SK-N-SH (cell line): ENCODE results near the gene PEA15. TPM values are rescaled to one million over a fixed set of nuclear protein-coding genes. Genes with fewer than 3 reads are reported as not detected.

ENCODE experiments used
- CTCF ChIA-PET: fragments of 300-600, 350-600 bp; formaldehyde crosslinking; extraction: SDS; loops from one replicate; lab custom pipeline; 2021; lab: Yijun Ruan, JAX
- POLR2A ChIA-PET: fragments of 350-600 bp; sonication (Branson Sonifier 250); formaldehyde crosslinking; extraction: SDS; loops from one replicate; lab custom pipeline; 2020; ENCODE audit warnings: antibody characterized with exemption, inconsistent platforms; lab: Yijun Ruan, JAX
- DNase-seq: peaks from one replicate; pipeline ENCODE4 v3.0.0; 2012
- H2AFZ ChIP-seq: fragments of 200-600 bp; sonication (generic); 2 replicates; pipeline ENCODE4 v1.8.1; 2016; ENCODE audit warnings: antibody characterized with exemption, mild to moderate bottlenecking, low read depth
- H3F3A ChIP-seq: fragments of 200-600 bp; sonication (generic); replicated peaks from 2 replicates; pipeline ENCODE3; 2016; ENCODE audit warnings: antibody characterized with exemption, mild to moderate bottlenecking; ENCODE audit not compliant: insufficient read depth
- H3K27ac ChIP-seq, 2 experiments: fragments of 200-500 bp in 1 of 2; fragments of 200-600 bp in 1 of 2; sonication (Bioruptor generic) in 1 of 2; sonication (generic), shearing (Covaris generic) in 1 of 2; 2 replicates each; pipeline versions ENCODE4 v1.5.1 to v1.6.1; 2014 to 2016; ENCODE audit warnings: low read depth in 2 of 2, inconsistent platforms in 1 of 2, low read length in 1 of 2, mild to moderate bottlenecking in 1 of 2, mixed read lengths in 1 of 2
- H3K27me3 ChIP-seq: fragments of 200-600 bp; sonication (generic), shearing (Covaris generic); 2 replicates; pipeline ENCODE4 v1.6.1; 2016; ENCODE audit warnings: mixed run types; ENCODE audit not compliant: insufficient read depth
- H3K36me3 ChIP-seq, 2 experiments: fragments of 200-500 bp in 1 of 2; fragments of 200-600 bp in 1 of 2; sonication (Bioruptor generic) in 1 of 2; sonication (generic) in 1 of 2; replicated peaks in 1 of 2; 2 replicates each; pipeline versions ENCODE3 to v1.5.1; 2014 to 2016; ENCODE audit warnings: low read length in 1 of 2, mild to moderate bottlenecking in 1 of 2; ENCODE audit not compliant: insufficient read depth in 2 of 2, control insufficient read depth in 1 of 2
- H3K4me1 ChIP-seq, 2 experiments: fragments of 200-500 bp in 1 of 2; fragments of 200-600 bp in 1 of 2; sonication (Bioruptor generic) in 1 of 2; sonication (generic), shearing (Covaris generic) in 1 of 2; 2 replicates each; pipeline versions ENCODE4 v1.5.1 to v1.6.1; 2014 to 2016; ENCODE audit warnings: low read depth in 1 of 2, low read length in 1 of 2, mixed run types in 1 of 2; ENCODE audit not compliant: insufficient read depth in 2 of 2, control insufficient read depth in 1 of 2
- H3K4me2 ChIP-seq: fragments of 200-600 bp; sonication (generic), shearing (Covaris generic); 2 replicates; pipeline ENCODE4 v1.6.1; 2017; ENCODE audit warnings: mixed run types
- H3K4me3 ChIP-seq, 2 experiments: fragments of 200-500 bp in 1 of 2; fragments of 200-600 bp in 1 of 2; sonication (Bioruptor generic) in 1 of 2; sonication (generic), shearing (Covaris generic) in 1 of 2; 2 replicates each; pipeline versions ENCODE4 v1.5.1 to v1.8.1; 2014 to 2016; ENCODE audit warnings: low read depth in 2 of 2, inconsistent platforms in 1 of 2, low read length in 1 of 2, mild to moderate bottlenecking in 1 of 2, mixed read lengths in 1 of 2, moderate library complexity in 1 of 2
- H3K79me2 ChIP-seq: fragments of 200-600 bp; sonication (generic); 2 replicates; pipeline ENCODE4 v1.8.1; 2017; ENCODE audit warnings: mild to moderate bottlenecking; ENCODE audit not compliant: insufficient read depth
- H3K9ac ChIP-seq: fragments of 200-600 bp; sonication (generic); 2 replicates; pipeline ENCODE4 v1.6.1; 2017; ENCODE audit warnings: mixed run types
- H3K9me2 ChIP-seq: fragments of 200-600 bp; sonication (generic); 2 replicates; pipeline ENCODE4 v1.6.1; 2017; ENCODE audit warnings: mixed run types
- H3K9me3 ChIP-seq: fragments of 200-600 bp; sonication (generic); 2 replicates; pipeline ENCODE4 v1.6.1; 2017; ENCODE audit warnings: mixed run types, mild to moderate bottlenecking, moderate library complexity
- H4K20me1 ChIP-seq: fragments of 200-600 bp; sonication (generic); 2 replicates; pipeline ENCODE4 v1.6.1; 2017; ENCODE audit warnings: mild to moderate bottlenecking, mixed run types; ENCODE audit not compliant: insufficient read depth
- EP300 ChIP-seq, 2 experiments: IDR thresholded peaks; 2 replicates each; pipeline versions ENCODE4 v1.4.0 to v1.6.1; 2012; ENCODE audit warnings: borderline replicate concordance in 1 of 2, low read depth in 1 of 2, low read length in 1 of 2
- FOXM1 ChIP-seq: IDR thresholded peaks from 2 replicates; pipeline ENCODE4 v1.4.0; 2012; ENCODE audit warnings: low read depth, mild to moderate bottlenecking
- GATA2 ChIP-seq: sonication (generic); formaldehyde crosslinking; IDR thresholded peaks from 2 replicates; pipeline ENCODE4 v1.5.0; 2020; ENCODE audit warnings: mild to moderate bottlenecking, missing genetic modification reagents
- IRF3 ChIP-seq: fragments of 150-350 bp; IDR thresholded peaks from 2 replicates; pipeline ENCODE4 v1.6.1; 2016; ENCODE audit warnings: mild to moderate bottlenecking, low read depth, low read length
- JUND ChIP-seq: IDR thresholded peaks from 2 replicates; pipeline ENCODE4 v1.4.0; 2012
- NFIC ChIP-seq: IDR thresholded peaks from 2 replicates; pipeline ENCODE4 v1.4.0; 2012; ENCODE audit warnings: borderline replicate concordance
- NRF1 ChIP-seq: IDR thresholded peaks from 2 replicates; pipeline ENCODE4 v1.6.1; 2012; ENCODE audit warnings: low read depth, mild to moderate bottlenecking, low read length
- POLR2AphosphoS5 ChIP-seq: IDR thresholded peaks from 2 replicates; pipeline ENCODE4 v1.6.1; 2012; ENCODE audit warnings: low read depth, low read length
- SIN3A ChIP-seq: IDR thresholded peaks from 2 replicates; pipeline ENCODE4 v1.6.1; 2012; ENCODE audit warnings: low read depth, mild to moderate bottlenecking, low read length, moderate library complexity, borderline replicate concordance
- TAF1 ChIP-seq: IDR thresholded peaks from 2 replicates; pipeline ENCODE4 v1.6.1; 2012; ENCODE audit warnings: low read depth, mild to moderate bottlenecking, low read length, moderate library complexity, borderline replicate concordance
- WGBS: methylation state at CpG from one replicate; pipeline ENCODE4 v1.1.6; 2017; ENCODE audit warnings: low lambda C conversion rate; 5-methylcytosine and 5-hydroxymethylcytosine counted together
- polyA plus RNA-seq, 3 experiments: library from polyadenylated mRNA; depleted of rRNA; stranded (reverse); fragments of >200 nt; gene quantifications; 2 replicates each; pipeline ENCODE4 v1.2.3, GENCODE V29; 2012
- TF ChIP-seq, protein P1 (sequence below): fragments of 200-600 bp; sonication (generic); IDR thresholded peaks from 2 replicates; pipeline ENCODE4 v1.6.1; 2017; ENCODE audit warnings: antibody characterized with exemption, mild to moderate bottlenecking, moderate library complexity
- TF ChIP-seq, protein P2 (sequence below): IDR thresholded peaks from 2 replicates; pipeline ENCODE4 v1.6.1; 2012; ENCODE audit warnings: mild to moderate bottlenecking, low read depth, low read length, moderate library complexity
- TF ChIP-seq, protein P3 (sequence below): fragments of 150-350 bp; IDR thresholded peaks from 2 replicates; pipeline ENCODE4 v1.6.1; 2017; ENCODE audit warnings: antibody characterized with exemption, low read length, low read depth, borderline replicate concordance

The PEA15 gene
- polyA plus RNA-seq, 1 of the 3 experiments (the other 2 are of a cell fraction), result 322 TPM

DNA sequence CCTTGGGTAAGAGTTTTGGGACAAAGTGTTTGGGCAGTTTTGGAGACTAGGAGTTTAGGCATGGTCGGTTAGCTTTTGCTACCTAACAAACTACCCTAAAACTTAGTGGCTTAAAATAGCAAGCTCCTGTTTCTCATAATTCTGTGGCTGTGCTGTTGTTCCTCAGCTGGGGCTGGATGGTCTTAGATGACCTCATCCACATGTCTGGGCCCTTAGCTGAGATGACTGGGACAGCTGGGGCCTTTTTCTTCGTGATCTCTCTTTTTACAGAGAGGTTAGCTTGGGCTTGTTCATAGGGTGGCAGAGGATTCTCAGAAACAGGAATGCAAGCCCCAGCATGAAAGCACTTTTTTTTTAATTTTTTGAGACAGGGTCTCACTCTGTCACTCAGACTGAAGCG lies 47.2 kb upstream of the PEA15 start:
- H3K9me2 ChIP-seq, result no peaks in the 10 kb centered on the region
- CTCF ChIA-PET, result interaction anchor here (1.0 to 2.1 kb wide), 2 partner anchors 10 to 93 kb away, joined by 3 to 4 read pairs; no protein-coding TSS in a partner anchor
- H3K27me3 ChIP-seq, result no peaks in the 10 kb centered on the region; the same call in 1 of the 2 replicates
- H4K20me1 ChIP-seq, result no peaks in the 10 kb centered on the region
- no peak overlapping the region for H3K9ac ChIP-seq
- H3K9me3 ChIP-seq, result no peaks in the 10 kb centered on the region
- no peak for TF ChIP-seq EP300 (IDR thresholded peaks at IDR 0.05; ENCODE audit: borderline replicate concordance in 1 of 2, low read depth in 1 of 2, low read length in 1 of 2)
- TF ChIP-seq FOXM1, result no peak
- TF ChIP-seq IRF3, result no peak
- no peak for TF ChIP-seq NFIC
- TF ChIP-seq TAF1, result no peak
- TF ChIP-seq NRF1, result no peak
- no peak for TF ChIP-seq JUND
- TF ChIP-seq, all 33 proteins: peak for 0
- DNase-seq, result no peak
- POLR2A ChIA-PET, result no interaction called here
- H3K36me3 ChIP-seq, result no peaks in the 10 kb centered on the region
- H3K4me2 ChIP-seq, result no peak overlapping the region
- no peak overlapping the region for H3K27ac ChIP-seq
- no peak overlapping the region for H2AFZ ChIP-seq
- no peaks in the 10 kb centered on the region for H3K4me1 ChIP-seq
- H3K79me2 ChIP-seq, result no peaks in the 10 kb centered on the region
- H3F3A ChIP-seq, result no peaks in the 10 kb centered on the region
- WGBS, result 59% methylated on average over 3 of the region's 3 CpGs
- H3K4me3 ChIP-seq, result no peak overlapping the region

DNA sequence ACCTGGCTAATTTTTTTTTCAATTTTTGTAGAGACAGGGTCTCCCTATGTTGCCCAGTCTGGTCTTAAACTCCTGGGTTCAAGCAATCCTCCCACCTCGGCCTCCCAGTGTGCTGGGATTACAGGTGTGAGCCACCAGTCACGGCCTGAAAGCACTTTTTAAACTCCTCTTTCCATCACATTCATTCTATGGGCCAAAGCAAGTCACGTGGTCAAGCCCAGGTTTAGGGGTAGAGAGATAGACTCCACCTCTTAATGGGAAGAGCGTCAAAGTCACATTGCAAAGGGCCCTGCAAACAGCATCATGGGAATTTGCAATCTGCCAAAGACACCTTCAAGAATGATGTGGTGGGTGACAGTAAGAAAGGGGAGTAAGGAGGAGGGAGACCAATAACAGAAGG lies 46.6 kb upstream of the PEA15 start:
- H3K27ac ChIP-seq, result no peak overlapping the region
- 28% methylated on average over 4 of the region's 4 CpGs for WGBS
- no peak overlapping the region for H3K9ac ChIP-seq
- H3K4me2 ChIP-seq, result no peak overlapping the region
- H3K4me3 ChIP-seq, result no peak overlapping the region
- H3K9me2 ChIP-seq, result no peaks in the 10 kb centered on the region
- ChIA-PET POLR2A (no interaction called here), CTCF (interaction anchor here (1.0 to 2.1 kb wide), 2 partner anchors 10 to 93 kb away, joined by 3 to 4 read pairs; no protein-coding TSS in a partner anchor)
- no peaks in the 10 kb centered on the region; the same call in 1 of the 2 replicates for H3K27me3 ChIP-seq
- H3K9me3 ChIP-seq, result no peaks in the 10 kb centered on the region
- no peaks in the 10 kb centered on the region for H3K4me1 ChIP-seq
- no peaks in the 10 kb centered on the region for H3K79me2 ChIP-seq
- TF ChIP-seq NFIC (no peak), SIN3A (no peak), GATA2 (CRISPR knock-in tag) (no peak), IRF3 (no peak), POLR2AphosphoS5 (no peak)
- TF ChIP-seq, protein P1, sequence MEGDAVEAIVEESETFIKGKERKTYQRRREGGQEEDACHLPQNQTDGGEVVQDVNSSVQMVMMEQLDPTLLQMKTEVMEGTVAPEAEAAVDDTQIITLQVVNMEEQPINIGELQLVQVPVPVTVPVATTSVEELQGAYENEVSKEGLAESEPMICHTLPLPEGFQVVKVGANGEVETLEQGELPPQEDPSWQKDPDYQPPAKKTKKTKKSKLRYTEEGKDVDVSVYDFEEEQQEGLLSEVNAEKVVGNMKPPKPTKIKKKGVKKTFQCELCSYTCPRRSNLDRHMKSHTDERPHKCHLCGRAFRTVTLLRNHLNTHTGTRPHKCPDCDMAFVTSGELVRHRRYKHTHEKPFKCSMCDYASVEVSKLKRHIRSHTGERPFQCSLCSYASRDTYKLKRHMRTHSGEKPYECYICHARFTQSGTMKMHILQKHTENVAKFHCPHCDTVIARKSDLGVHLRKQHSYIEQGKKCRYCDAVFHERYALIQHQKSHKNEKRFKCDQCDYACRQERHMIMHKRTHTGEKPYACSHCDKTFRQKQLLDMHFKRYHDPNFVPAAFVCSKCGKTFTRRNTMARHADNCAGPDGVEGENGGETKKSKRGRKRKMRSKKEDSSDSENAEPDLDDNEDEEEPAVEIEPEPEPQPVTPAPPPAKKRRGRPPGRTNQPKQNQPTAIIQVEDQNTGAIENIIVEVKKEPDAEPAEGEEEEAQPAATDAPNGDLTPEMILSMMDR, result no peak
- TF ChIP-seq, protein P2, sequence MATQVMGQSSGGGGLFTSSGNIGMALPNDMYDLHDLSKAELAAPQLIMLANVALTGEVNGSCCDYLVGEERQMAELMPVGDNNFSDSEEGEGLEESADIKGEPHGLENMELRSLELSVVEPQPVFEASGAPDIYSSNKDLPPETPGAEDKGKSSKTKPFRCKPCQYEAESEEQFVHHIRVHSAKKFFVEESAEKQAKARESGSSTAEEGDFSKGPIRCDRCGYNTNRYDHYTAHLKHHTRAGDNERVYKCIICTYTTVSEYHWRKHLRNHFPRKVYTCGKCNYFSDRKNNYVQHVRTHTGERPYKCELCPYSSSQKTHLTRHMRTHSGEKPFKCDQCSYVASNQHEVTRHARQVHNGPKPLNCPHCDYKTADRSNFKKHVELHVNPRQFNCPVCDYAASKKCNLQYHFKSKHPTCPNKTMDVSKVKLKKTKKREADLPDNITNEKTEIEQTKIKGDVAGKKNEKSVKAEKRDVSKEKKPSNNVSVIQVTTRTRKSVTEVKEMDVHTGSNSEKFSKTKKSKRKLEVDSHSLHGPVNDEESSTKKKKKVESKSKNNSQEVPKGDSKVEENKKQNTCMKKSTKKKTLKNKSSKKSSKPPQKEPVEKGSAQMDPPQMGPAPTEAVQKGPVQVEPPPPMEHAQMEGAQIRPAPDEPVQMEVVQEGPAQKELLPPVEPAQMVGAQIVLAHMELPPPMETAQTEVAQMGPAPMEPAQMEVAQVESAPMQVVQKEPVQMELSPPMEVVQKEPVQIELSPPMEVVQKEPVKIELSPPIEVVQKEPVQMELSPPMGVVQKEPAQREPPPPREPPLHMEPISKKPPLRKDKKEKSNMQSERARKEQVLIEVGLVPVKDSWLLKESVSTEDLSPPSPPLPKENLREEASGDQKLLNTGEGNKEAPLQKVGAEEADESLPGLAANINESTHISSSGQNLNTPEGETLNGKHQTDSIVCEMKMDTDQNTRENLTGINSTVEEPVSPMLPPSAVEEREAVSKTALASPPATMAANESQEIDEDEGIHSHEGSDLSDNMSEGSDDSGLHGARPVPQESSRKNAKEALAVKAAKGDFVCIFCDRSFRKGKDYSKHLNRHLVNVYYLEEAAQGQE, result no peak
- TF ChIP-seq, protein P3, sequence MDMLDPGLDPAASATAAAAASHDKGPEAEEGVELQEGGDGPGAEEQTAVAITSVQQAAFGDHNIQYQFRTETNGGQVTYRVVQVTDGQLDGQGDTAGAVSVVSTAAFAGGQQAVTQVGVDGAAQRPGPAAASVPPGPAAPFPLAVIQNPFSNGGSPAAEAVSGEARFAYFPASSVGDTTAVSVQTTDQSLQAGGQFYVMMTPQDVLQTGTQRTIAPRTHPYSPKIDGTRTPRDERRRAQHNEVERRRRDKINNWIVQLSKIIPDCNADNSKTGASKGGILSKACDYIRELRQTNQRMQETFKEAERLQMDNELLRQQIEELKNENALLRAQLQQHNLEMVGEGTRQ, result no peak
- H2AFZ ChIP-seq, result no peak overlapping the region
- no peak for DNase-seq
- H3F3A ChIP-seq, result no peaks in the 10 kb centered on the region
- no peaks in the 10 kb centered on the region for H4K20me1 ChIP-seq
- no peaks in the 10 kb centered on the region for H3K36me3 ChIP-seq
